ENCODE results near the gene CEP63.
"Not testable (repeated sequence)": the region's sequence is repeated elsewhere in the genome, so short reads cannot be mapped to it uniquely, and the experiment has no call there.

The CEP63 gene

DNA sequence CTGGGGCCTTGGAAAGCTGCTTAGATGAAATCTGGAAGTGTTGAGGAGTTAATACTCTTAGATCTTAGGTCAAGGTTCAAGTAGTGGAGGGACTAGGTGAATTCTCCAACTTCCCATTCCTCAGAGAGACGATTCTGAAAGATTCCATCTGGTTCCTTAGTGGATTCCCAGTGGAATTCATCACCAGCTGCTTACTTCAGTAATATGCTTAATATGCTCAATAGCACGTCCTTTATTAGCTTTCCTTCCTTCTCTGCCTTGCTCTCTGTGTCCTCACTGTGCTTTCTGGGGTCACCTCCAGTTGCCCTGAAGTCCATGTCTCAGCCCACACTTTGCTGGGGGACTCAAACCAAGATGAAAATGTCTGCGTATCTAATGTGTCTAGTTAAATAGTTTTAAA is 31.0 kb downstream of the CEP63 start:
- H3K9me3 ChIP-seq (ENCODE audit: control insufficient read depth, insufficient read depth, low read length) = 0 out of 2 replicates have a peak, but pooled peaks cover 2% of the 10 kb centered on the region
- no peaks in the 10 kb centered on the region for H3K36me3 ChIP-seq (ENCODE audit: insufficient read depth, low read length)
- H3K4me1 ChIP-seq (ENCODE audit: insufficient read depth, low read length) = no peaks in the 10 kb centered on the region
- H3K9ac ChIP-seq (ENCODE audit: low read depth, low read length) = no peak overlapping the region

DNA sequence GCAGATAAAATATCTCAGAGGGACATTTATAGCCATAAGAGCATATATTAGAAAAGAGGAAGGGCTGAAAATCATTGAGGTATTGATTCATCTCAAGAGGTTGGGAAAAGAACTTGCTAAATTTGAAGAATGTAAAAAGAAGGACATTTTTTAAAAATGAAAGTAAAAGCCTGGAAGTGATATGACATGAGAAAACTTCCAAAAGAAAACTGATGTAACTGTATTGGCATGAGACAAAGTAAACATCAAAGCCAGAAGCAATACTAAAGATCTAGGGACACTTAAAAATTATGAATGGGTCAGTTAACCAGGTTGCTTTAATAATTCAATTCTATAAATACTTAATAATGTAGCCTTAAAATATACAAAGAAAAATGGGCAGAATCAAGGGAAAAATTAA is 31.9 kb downstream of the CEP63 start:
- Histone ChIP-seq H3K9ac (ENCODE audit: low read depth, low read length) (no peak overlapping the region), H3K36me3 (ENCODE audit: insufficient read depth, low read length) (no peaks in the 10 kb centered on the region), H3K4me1 (ENCODE audit: insufficient read depth, low read length) (no peaks in the 10 kb centered on the region), H3K9me3 (ENCODE audit: control insufficient read depth, insufficient read depth, low read length) (peaks cover 6% of the 10 kb centered on the region)

DNA sequence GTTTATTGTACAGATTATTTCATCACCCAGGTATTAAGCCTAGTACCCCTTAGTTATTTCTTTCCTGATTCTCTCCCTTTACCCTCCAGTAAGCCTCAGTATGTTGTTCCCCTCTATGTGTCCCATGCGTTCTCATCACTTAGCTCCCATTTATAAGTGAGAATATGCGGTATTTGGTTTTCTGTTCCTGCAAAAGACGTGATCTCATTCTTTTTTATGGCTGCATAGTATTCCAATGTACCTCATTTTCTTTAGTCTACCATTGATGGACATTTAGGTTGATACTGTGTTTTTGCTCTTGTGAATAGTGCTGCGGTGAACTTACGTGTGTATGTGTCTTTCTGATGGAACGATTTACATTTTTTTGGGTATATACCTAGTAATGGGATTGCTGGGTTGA is 36.7 kb downstream of the CEP63 start:
- Histone ChIP-seq H3K9me3 (ENCODE audit: control insufficient read depth, insufficient read depth, low read length) (peaks cover 11% of the 10 kb centered on the region), H3K9ac (ENCODE audit: low read depth, low read length) (no peak overlapping the region), H3K4me1 (ENCODE audit: insufficient read depth, low read length) (no peaks in the 10 kb centered on the region), H3K36me3 (ENCODE audit: insufficient read depth, low read length) (no peaks in the 10 kb centered on the region)

DNA sequence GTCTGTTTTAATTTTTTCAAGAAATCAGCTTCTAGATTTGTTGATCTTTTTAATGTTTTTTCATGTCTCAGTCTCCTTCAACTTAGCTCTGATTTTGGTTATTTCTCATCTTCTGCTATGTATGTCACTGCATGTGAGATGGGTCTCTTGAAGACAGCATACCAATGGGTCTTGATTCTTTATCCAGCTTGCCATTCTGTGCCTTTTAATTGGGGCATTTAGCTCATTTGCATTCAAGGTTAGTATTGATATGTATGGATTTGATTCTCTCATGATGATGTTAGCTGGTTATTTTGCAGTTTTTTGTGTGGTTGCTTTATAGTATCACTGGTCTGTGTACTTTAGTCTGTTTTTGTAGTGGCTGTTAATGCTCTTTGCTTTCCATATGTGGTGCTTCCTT is 39.4 kb downstream of the CEP63 start:
- Histone ChIP-seq H3K9me3 (ENCODE audit: control insufficient read depth, insufficient read depth, low read length) (peaks cover 11% of the 10 kb centered on the region), H3K9ac (ENCODE audit: low read depth, low read length) (no peak overlapping the region), H3K36me3 (ENCODE audit: insufficient read depth, low read length) (no peaks in the 10 kb centered on the region), H3K4me1 (ENCODE audit: insufficient read depth, low read length) (no peaks in the 10 kb centered on the region)

DNA sequence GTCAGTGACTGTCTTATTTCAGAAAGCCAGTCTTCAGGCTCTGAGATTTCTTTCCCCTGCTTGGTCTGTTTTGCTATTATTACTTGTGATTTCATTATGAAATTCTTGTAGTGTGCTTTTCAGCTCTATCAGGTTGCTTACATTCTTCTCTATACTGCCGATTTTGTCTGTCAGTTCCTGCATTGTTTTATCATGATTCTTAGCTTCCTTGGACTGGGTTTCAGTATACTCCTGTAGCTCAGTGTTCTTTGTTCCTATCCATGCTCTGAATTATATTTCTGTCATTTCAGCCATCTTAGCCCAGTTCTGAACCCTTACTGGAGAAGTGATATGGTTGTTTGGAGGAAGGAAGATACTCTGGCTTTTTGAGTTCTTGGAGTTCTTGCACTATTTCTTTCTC is 40.5 kb downstream of the CEP63 start:
- H3K9ac ChIP-seq (ENCODE audit: low read depth, low read length) = no peak overlapping the region
- no peaks in the 10 kb centered on the region for H3K4me1 ChIP-seq (ENCODE audit: insufficient read depth, low read length)
- no peaks in the 10 kb centered on the region for H3K36me3 ChIP-seq (ENCODE audit: insufficient read depth, low read length)
- peaks cover 10% of the 10 kb centered on the region for H3K9me3 ChIP-seq (ENCODE audit: control insufficient read depth, insufficient read depth, low read length)

DNA sequence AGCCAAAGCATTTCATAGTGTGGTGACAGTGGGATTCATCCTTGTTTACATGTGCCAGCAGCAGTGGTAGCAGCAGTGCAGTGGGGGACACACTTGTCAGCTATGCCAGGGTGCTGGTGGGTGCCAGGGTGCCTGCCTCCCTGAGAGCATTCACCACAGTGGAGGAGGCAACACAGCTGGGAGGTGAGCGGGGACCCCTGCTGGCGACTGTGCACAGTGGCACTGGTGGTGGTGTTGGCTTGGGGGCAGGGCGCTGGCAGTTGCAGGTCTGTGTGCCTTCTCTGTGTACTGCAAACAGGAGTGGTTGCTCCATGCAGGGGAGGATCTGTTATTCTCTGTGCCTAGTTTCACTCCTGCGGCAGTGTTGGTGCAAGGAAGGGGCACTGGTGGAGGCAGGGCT is 41.2 kb downstream of the CEP63 start:
- no peak overlapping the region for H3K9ac ChIP-seq (ENCODE audit: low read depth, low read length)
- peaks cover 10% of the 10 kb centered on the region for H3K9me3 ChIP-seq (ENCODE audit: control insufficient read depth, insufficient read depth, low read length)
- no peaks in the 10 kb centered on the region for H3K4me1 ChIP-seq (ENCODE audit: insufficient read depth, low read length)
- H3K36me3 ChIP-seq (ENCODE audit: insufficient read depth, low read length) = no peaks in the 10 kb centered on the region

DNA sequence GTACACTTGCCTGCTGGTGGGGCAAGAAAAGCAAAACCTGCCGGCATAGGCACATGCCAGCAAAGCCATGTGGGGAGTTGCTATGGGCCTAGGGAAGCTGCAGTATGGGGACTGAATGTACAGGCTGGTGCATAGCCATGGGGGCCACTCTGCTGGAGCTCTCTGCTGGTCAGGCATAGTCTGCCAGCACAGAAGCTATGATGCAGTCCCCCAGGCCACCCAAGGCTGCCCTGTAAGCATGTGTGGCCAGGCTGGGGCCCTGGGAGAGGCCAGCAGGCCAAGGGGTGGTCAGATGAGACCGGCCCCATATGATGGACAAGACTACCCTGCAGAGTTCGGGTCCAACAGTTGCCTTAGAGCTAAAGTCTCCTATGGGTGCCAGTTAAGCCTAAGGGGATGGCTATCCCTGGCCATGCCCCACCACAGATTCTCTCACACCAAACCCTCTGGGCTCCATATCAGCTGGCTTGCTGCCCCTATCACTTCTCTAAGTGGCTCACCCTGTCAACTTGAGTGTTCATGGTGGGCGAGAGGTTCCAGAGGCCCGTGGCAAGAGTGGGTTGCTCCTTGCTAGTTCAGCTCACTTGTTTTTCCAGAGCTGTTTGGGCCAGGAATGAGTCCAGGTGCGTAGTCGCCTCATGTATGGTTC is 41.8 kb downstream of the CEP63 start:
- Histone ChIP-seq H3K9ac (ENCODE audit: low read depth, low read length) (no peak overlapping the region), H3K9me3 (ENCODE audit: control insufficient read depth, insufficient read depth, low read length) (peaks cover 7% of the 10 kb centered on the region), H3K4me1 (ENCODE audit: insufficient read depth, low read length) (no peaks in the 10 kb centered on the region), H3K36me3 (ENCODE audit: insufficient read depth, low read length) (no peaks in the 10 kb centered on the region)

DNA sequence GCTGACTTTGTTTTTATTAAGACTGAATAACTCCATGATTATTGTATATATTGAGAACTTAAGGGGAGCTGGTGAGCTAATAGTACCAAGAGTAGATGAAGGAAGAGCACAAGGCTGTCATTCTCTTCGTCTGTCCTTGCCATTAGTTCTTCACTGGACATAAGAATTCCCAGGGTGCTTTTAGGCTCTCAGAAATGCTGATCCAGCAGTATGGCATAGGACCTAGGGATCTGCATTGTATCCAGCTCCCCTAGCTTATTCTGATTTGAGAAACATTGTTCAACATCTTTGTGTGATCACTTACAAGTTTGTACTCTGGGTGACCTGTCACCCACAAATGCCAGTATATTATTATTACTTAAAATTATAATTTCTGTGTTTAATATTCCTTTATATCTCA is 47.6 kb downstream of the CEP63 start:
- H3K9me3 ChIP-seq (ENCODE audit: control insufficient read depth, insufficient read depth, low read length) = no peaks in the 10 kb centered on the region
- no peaks in the 10 kb centered on the region for H3K36me3 ChIP-seq (ENCODE audit: insufficient read depth, low read length)
- H3K9ac ChIP-seq (ENCODE audit: low read depth, low read length) = no peak overlapping the region
- H3K4me1 ChIP-seq (ENCODE audit: insufficient read depth, low read length) = no peaks in the 10 kb centered on the region

DNA sequence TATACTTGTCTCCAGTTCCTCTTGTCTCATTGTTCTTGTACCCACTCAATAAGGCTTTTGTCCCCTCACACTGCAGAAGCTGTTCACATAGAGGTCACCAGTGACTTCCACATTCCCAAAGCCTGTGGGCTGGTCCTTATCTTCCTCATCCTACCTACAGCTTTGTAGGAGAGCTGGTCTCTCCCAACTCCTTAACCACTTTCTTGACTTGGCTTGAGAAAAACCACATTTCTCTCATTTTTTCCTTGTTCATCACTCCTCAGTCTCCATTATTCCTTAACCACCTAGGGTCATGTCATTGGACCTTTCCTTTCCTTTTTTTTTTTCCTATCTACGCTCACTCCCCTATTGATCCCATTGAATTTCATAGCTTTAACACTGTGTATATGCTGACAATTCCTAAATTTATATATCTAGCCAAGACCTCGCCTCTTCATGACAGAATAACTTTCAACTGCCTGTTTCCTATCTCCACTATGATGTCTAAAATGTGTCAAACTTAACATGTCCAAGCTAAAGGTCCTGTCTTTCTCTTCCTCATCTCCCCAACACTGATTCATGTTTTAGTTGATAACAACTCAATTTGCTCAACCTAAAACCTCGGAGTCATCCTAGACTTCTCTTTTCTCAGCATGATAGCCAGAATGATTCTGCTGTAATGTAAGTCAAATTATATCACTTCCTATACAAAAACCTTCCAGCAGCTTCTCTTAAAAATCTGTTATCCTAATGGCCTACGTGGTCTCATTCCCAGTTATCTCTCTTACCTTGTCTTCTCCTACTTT is 49.5 kb downstream of the CEP63 start:
- no peaks in the 10 kb centered on the region for H3K36me3 ChIP-seq (ENCODE audit: insufficient read depth, low read length)

DNA sequence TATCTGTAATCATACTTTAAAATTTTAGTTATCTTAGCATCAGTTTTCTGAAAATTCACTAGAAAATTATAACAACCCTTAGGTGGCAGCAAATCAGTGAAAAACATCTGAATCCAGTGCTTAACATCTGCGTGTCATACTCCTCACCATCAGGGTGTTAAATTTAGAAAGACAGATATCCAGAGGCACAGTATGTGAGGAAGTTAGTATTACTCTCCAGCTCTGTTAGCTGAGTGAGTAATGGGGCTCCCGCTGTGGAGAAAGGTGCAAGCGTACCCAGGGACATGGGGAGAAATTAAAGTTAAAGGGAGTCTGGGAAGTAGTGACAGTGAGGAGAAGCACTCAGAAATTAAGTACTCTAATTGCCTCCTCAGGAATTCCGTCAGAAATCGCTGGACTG is 50.9 kb downstream of the CEP63 start:
- Histone ChIP-seq H3K9me3 (ENCODE audit: control insufficient read depth, insufficient read depth, low read length) (no peaks in the 10 kb centered on the region), H3K9ac (ENCODE audit: low read depth, low read length) (no peak overlapping the region), H3K36me3 (ENCODE audit: insufficient read depth, low read length) (no peaks in the 10 kb centered on the region), H3K4me1 (ENCODE audit: insufficient read depth, low read length) (no peaks in the 10 kb centered on the region)

More for the DNA sequence above, 49.5 kb downstream of the CEP63 start:
- H3K9ac ChIP-seq (ENCODE audit: low read depth, low read length) = no peak overlapping the region
- H3K4me1 ChIP-seq (ENCODE audit: insufficient read depth, low read length) = no peaks in the 10 kb centered on the region
- no peaks in the 10 kb centered on the region for H3K9me3 ChIP-seq (ENCODE audit: control insufficient read depth, insufficient read depth, low read length)

DNA sequence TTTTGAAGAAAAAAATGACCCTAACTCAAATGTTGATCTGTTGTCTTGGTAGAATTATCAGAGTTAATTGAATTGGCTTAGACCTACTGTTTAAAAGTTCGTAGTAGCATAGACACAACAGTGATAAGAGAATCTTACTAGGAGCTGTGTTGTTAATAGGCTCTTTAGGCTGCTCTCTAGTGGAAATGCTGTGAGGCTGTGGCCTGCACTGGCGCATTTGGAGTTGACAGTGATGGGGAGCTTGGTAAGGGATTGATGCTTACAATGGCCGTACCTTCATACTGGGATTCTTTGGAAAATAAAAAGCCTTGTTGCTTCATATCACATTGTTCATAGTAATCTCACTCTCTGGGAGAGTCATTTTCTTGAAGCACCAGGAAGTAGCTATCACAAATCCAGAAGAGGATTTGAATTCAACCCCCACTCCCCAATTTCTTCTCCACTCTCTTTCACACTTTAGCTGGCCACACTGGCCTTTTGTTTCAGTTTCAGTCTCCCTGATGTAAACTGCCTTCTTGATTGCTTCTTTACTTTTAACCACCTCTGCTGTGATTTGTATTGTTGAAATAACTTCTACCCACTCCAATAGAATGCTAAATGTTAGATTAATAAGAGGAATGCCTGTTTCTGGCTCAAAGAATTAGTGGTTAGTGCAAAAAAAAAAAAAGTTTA is 56.6 kb downstream of the CEP63 start:
- no peaks in the 10 kb centered on the region for H3K9me3 ChIP-seq (ENCODE audit: control insufficient read depth, insufficient read depth, low read length)
- H3K9ac ChIP-seq (ENCODE audit: low read depth, low read length) = no peak overlapping the region
- H3K36me3 ChIP-seq (ENCODE audit: insufficient read depth, low read length) = no peaks in the 10 kb centered on the region
- H3K4me1 ChIP-seq (ENCODE audit: insufficient read depth, low read length) = no peaks in the 10 kb centered on the region

DNA sequence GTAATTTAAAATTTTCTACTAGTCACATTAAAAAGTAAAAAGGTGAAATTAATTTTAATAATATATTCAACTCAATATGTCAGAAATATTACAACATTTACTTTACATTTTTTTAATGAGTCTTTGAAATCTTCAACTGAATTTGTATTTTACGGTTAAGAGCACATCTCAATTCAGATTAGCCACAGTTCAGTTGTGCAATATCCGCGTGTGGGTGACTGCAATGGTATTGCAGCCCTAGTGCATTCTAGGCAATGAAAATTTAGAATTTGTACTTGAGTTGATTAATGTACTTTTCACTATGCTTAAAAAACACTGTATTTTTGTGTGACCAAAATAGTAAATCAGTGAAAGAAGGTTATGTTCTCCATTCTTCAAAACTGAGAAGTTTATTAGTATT is 57.3 kb downstream of the CEP63 start:
- H3K4me1 ChIP-seq (ENCODE audit: insufficient read depth, low read length) = no peaks in the 10 kb centered on the region
- H3K36me3 ChIP-seq (ENCODE audit: insufficient read depth, low read length) = peaks cover 3% of the 10 kb centered on the region; the same call in 1 of the 2 replicates
- no peaks in the 10 kb centered on the region for H3K9me3 ChIP-seq (ENCODE audit: control insufficient read depth, insufficient read depth, low read length)
- no peak overlapping the region for H3K9ac ChIP-seq (ENCODE audit: low read depth, low read length)

DNA sequence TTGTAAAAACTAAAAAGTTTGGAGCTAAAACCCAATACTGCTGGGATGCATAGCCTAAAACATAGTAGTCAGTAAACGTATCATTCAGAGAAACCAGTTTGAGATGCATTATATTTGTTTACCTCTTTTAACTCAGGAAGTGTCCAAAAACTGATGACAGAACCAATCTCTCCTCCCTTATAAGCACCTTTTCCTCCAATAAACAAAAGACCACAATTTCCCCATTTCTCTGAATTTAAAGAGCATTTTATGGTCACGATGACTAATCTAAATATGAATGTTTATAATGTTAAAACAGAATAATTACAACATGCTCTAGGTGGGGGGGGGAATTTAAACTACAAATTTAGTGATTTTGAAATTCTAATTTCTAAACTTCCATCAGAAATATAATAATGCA is 58.5 kb downstream of the CEP63 start:
- no peaks in the 10 kb centered on the region for H3K9me3 ChIP-seq (ENCODE audit: control insufficient read depth, insufficient read depth, low read length)
- H3K9ac ChIP-seq (ENCODE audit: low read depth, low read length) = no peak overlapping the region
- peaks cover 4% of the 10 kb centered on the region; the same call in 1 of the 2 replicates for H3K36me3 ChIP-seq (ENCODE audit: insufficient read depth, low read length)
- H3K4me1 ChIP-seq (ENCODE audit: insufficient read depth, low read length) = no peaks in the 10 kb centered on the region

DNA sequence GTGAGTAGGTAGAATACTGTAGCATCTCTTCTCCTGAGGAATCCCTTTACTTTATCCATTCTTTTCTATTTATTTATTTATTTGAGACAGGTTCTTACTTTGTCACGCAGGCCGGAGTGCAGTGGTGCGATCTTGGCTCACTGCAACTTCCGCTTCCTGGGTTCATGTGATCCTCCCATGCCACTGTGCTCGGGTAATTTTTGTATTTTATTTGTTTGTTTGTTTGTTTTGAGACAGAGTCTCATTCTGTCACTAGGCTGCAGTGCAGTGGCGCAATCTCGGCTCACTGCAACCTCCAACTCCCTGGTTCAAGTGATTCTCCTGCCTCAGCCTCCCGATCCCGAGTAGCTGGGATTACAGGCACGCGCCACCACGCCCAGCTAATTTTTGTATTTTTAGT is 58.9 kb downstream of the CEP63 start:
- H3K9ac ChIP-seq (ENCODE audit: low read depth, low read length); H3K36me3 ChIP-seq (ENCODE audit: insufficient read depth, low read length): not testable (repeated sequence)

DNA sequence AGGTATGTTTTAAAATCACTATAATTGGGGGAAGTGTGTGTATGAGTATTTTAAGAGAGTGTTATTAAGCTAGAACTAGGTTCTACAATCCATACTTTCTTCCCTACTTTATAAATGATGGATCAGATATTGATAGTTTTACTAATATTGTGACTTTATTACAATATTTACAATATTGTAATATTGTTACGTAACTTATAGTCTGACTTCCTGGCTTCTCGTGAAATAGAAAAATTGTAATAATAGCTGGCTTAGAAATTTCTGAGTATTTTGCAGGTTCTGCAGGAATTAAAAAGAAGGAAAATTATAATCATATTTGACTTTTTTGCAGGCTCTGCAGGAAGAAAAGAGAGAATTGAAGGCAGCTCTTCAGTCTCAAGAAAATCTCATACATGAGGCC is 60.0 kb downstream of the CEP63 start:
- H3K9me3 ChIP-seq (ENCODE audit: control insufficient read depth, insufficient read depth, low read length) = no peaks in the 10 kb centered on the region
- no peaks in the 10 kb centered on the region for H3K4me1 ChIP-seq (ENCODE audit: insufficient read depth, low read length)
- H3K9ac ChIP-seq (ENCODE audit: low read depth, low read length) = no peak overlapping the region
- H3K36me3 ChIP-seq (ENCODE audit: insufficient read depth, low read length) = peaks cover 11% of the 10 kb centered on the region

More for the DNA sequence above, 58.9 kb downstream of the CEP63 start:
- H3K4me1 ChIP-seq (ENCODE audit: insufficient read depth, low read length); H3K9me3 ChIP-seq (ENCODE audit: control insufficient read depth, insufficient read depth, low read length): not testable (repeated sequence)

All from ES-I3 (cell line).